A172 (cell line): ENCODE results near the gene GTF3A. TPM values are rescaled to one million over a fixed set of nuclear protein-coding genes. Genes with fewer than 3 reads are reported as not detected.

Source experiments
- DNase-seq: peaks from one replicate; pipeline ENCODE4 v3.0.0-alpha.2; 2015; ENCODE audit warnings: low spot score
- total RNA-seq: library from RNA; depleted of rRNA; stranded (reverse); fragments of >200 nt; shearing (Covaris generic); gene quantifications from 2 replicates; pipeline ENCODE4 v1.2.3, GENCODE V29; 2014

Gene GTF3A
- total RNA-seq, 1 experiment from 2014 or later: 155 TPM

- no peak for DNase-seq
Observed at GRCh38 chr13:27405546-27406134, 18.8 kb upstream of the GTF3A start.

GRCh38 chr13:27406178-27406939, 18.1 kb upstream of the GTF3A start:
- peak; percentile 30 for DNase-seq

- no peak for DNase-seq
Observed at GRCh38 chr13:27408074-27408473, 16.3 kb upstream of the GTF3A start.

- no peak for DNase-seq
Observed at GRCh38 chr13:27409013-27409412, 15.4 kb upstream of the GTF3A start.

- no peak for DNase-seq
Observed at GRCh38 chr13:27411341-27411740, 13.1 kb upstream of the GTF3A start.

- no peak for DNase-seq
Observed at GRCh38 chr13:27415116-27415515, 9.3 kb upstream of the GTF3A start.

GRCh38 chr13:27419328-27419727, 5.1 kb upstream of the GTF3A start:
- no peak for DNase-seq

GRCh38 chr13:27421101-27421871, 3.1 kb upstream of the GTF3A start:
- DNase-seq: no peak

GRCh38 chr13:27423333-27423732, 1.1 kb upstream of the GTF3A start:
- no peak for DNase-seq

- no peak for DNase-seq
Observed at GRCh38 chr13:27425158-27425917, 919 bp downstream of the GTF3A start.

GRCh38 chr13:27425918-27426630, 1.7 kb downstream of the GTF3A start:
- DNase-seq: peak; percentile 90

GRCh38 chr13:27427641-27428040, 3.2 kb downstream of the GTF3A start:
- no peak for DNase-seq

- no peak for DNase-seq
Observed at GRCh38 chr13:27428160-27428559, 3.7 kb downstream of the GTF3A start.

- DNase-seq: no peak
Observed at GRCh38 chr13:27432180-27432579, 7.8 kb downstream of the GTF3A start.

GRCh38 chr13:27432611-27433210, 8.3 kb downstream of the GTF3A start:
- no peak for DNase-seq

GRCh38 chr13:27437126-27437525, 12.7 kb downstream of the GTF3A start:
- DNase-seq: no peak

- no peak for DNase-seq
Observed at GRCh38 chr13:27440408-27440807, 16.0 kb downstream of the GTF3A start.

- DNase-seq: no peak
Observed at GRCh38 chr13:27442071-27442647, 17.7 kb downstream of the GTF3A start.

GRCh38 chr13:27442797-27443196, 18.4 kb downstream of the GTF3A start:
- DNase-seq: no peak

GRCh38 chr13:27446986-27447583, 22.7 kb downstream of the GTF3A start:
- no peak for DNase-seq
